Stimulated activated CD4-positive, alpha-beta T cell treated with anti-CD3 and anti-CD28 coated beads, Interleukin-1b, Interleukin-23, amount 100 ng/mL, for 4 hours (primary cell): ENCODE measurements around the gene NPIPB5.
A peak's percentile ranks its signal among the peaks of the same experiment; 100 is the strongest.
"Not testable (repeated sequence)": the region's sequence is repeated elsewhere in the genome, so short reads cannot be mapped to it uniquely, and the experiment has no call there.

Source experiments
- DNase-seq, 2 donors: peaks; one replicate each; pipeline ENCODE4 v3.0.0-alpha.2; 2020; ENCODE audit warnings: low read depth in 2 of 2

The NPIPB5 gene

GRCh38 chr16:22510591-22510990 lies at the start of gene NPIPB5:
Gene NPIPB5, plus strand, starts transcription at chr16:22510891. Its CDS starts 2,911 bp downstream, at chr16:22513802.
- not testable (repeated sequence) for DNase-seq

- not testable (repeated sequence) for DNase-seq
Measured at GRCh38 chr16:22468846-22469245, 41.8 kb upstream of the NPIPB5 start.

GRCh38 chr16:22537996-22538395 lies 27.3 kb downstream of the NPIPB5 start:
- peak in 1 of 2 donors; percentile 4 for DNase-seq

GRCh38 chr16:22544809-22545208 lies 34.1 kb downstream of the NPIPB5 start:
- DNase-seq, result not testable (repeated sequence)

GRCh38 chr16:22546630-22547029 lies 35.9 kb downstream of the NPIPB5 start:
- DNase-seq, result not testable (repeated sequence)

GRCh38 chr16:22547170-22547765 lies 36.6 kb downstream of the NPIPB5 start:
- DNase-seq, result not testable (repeated sequence)

GRCh38 chr16:22549853-22550252 lies 39.2 kb downstream of the NPIPB5 start:
- not testable (repeated sequence) for DNase-seq

GRCh38 chr16:22551143-22551542 lies 40.5 kb downstream of the NPIPB5 start:
- not testable (repeated sequence) for DNase-seq

- not testable (repeated sequence) for DNase-seq
Measured at GRCh38 chr16:22551651-22552050, 41.0 kb downstream of the NPIPB5 start.

GRCh38 chr16:22556759-22557158 lies 46.1 kb downstream of the NPIPB5 start:
- DNase-seq, result not testable (repeated sequence)
